Activated T-helper 1 cell treated with anti-CD3 and anti-CD28 coated beads, Interleukin-12 subunit alpha, Interleukin-12 subunit beta, Interleukin-2, Interleukin-4 antibody, amounts not matched to agents 30 ng/mL and 10 ng/mL and 1 ng/mL, durations not matched to agents 14 hours and 24 hours and 36 hours (primary cell): ENCODE results near the gene KCNJ2. TPM values are rescaled to one million over a fixed set of nuclear protein-coding genes. Genes with fewer than 3 reads are reported as not detected.

ENCODE experiments used
- DNase-seq: peaks from one replicate; pipeline ENCODE4 v3.0.0; 2021; ENCODE audit warnings: low spot score
- H3K27ac Mint-ChIP-seq: one replicate; pipeline ENCODE4 v1.8.0; 2021; ENCODE audit warnings: mild to moderate bottlenecking, mixed read lengths
- H3K27me3 Mint-ChIP-seq: one replicate; pipeline ENCODE4 v1.8.0; 2022; ENCODE audit warnings: mild to moderate bottlenecking, moderate library complexity, mixed read lengths; ENCODE audit not compliant: insufficient read depth
- H3K36me3 Mint-ChIP-seq: one replicate; pipeline ENCODE4 v1.8.0; 2021; ENCODE audit warnings: low read depth, mixed read lengths
- H3K4me1 Mint-ChIP-seq: one replicate; pipeline ENCODE4 v1.8.0; 2021; ENCODE audit warnings: low read depth, mixed read lengths
- H3K4me3 Mint-ChIP-seq: one replicate; pipeline ENCODE4 v1.8.0; 2021; ENCODE audit warnings: mild to moderate bottlenecking, moderate library complexity, mixed read lengths
- H3K9me3 Mint-ChIP-seq: one replicate; pipeline ENCODE4 v1.8.0; 2021; ENCODE audit warnings: mixed read lengths
- intact Hi-C: fragments of 100-400 bp; cut with micrococcal nuclease; formaldehyde crosslinking; loops from one replicate; pipeline ENCODE4 v1.15.1; 2024
- total RNA-seq: library from RNA; stranded (reverse); gene quantifications from 2 replicates; pipeline ENCODE4 v1.2.3, GENCODE V29; 2022

KCNJ2 gene
- total RNA-seq, 1 donor from 2014 or later, result not detected

GRCh38 chr17:70217571-70217970 is 48.2 kb downstream of the KCNJ2 start:
- no peak for DNase-seq
- no peaks in the 10 kb centered on the region for H3K9me3 Mint-ChIP-seq
- no peaks in the 10 kb centered on the region for H3K27me3 Mint-ChIP-seq
- no peak overlapping the region for H3K27ac Mint-ChIP-seq
- intact Hi-C loops, result no loop called here
- H3K4me1 Mint-ChIP-seq, result no peaks in the 10 kb centered on the region
- no peaks in the 10 kb centered on the region for H3K36me3 Mint-ChIP-seq
- H3K4me3 Mint-ChIP-seq, result no peak overlapping the region

- no peak for DNase-seq
- Mint-ChIP-seq H3K4me3 (no peak overlapping the region), H3K9me3 (no peaks in the 10 kb centered on the region), H3K4me1 (no peaks in the 10 kb centered on the region), H3K27me3 (no peaks in the 10 kb centered on the region), H3K27ac (no peak overlapping the region), H3K36me3 (no peaks in the 10 kb centered on the region)
- intact Hi-C loops, result no loop called here
These were observed 55.9 kb downstream of the KCNJ2 start for GRCh38 chr17:70225276-70225675.

Other genes starting within 250 kb of the KCNJ2 start
- gene KCNJ16, start 94.3 kb upstream of the KCNJ2 start, total RNA-seq, result not detected in 2 replicates